ENCODE results near the gene ARMH4. TPM values are rescaled to one million over a fixed set of nuclear protein-coding genes. Genes with fewer than 3 reads are reported as not detected.

ARMH4 gene
- total and polyA plus RNA-seq, 7 donors, result 0.17 to 3.2 (median 0.74) TPM

DNA sequence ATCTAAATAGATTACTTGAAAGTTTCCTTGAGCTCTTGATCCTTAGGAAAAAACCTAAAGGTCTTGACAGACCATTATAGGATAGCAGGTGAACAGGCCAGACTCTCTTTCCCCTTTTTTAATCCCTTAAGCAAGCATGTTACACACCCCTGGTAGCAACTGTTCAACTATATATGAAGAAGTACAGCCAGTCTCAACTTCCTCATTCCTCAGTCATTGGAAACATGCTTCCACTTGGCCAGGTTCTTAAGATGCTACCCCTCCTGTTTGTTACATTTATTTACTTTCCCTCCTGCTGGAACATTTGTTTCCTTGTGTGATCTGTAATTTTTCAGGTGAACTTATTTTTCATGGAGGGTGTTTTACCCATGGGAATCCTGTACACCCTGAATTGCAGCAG, 124.1 kb downstream of the ARMH4 start:
- Histone ChIP-seq H3K9me3 (no peaks in the 10 kb centered on the region), H3K27me3 (ENCODE audit: insufficient read depth in 3 of 3, low read length in 2 of 3) (no peaks in the 10 kb centered on the region), H3K4me3 (no peak overlapping the region), H3K36me3 (ENCODE audit: insufficient read depth in 1 of 2, low read depth in 1 of 2) (no peaks in the 10 kb centered on the region), H3K4me1 (no peaks in the 10 kb centered on the region), H3K27ac (no peak overlapping the region)
- intact Hi-C loops (cut with DNase I), result no loop called here
- DNase-seq (no peak), ATAC-seq (no peak)
- TF ChIP-seq, protein P1, sequence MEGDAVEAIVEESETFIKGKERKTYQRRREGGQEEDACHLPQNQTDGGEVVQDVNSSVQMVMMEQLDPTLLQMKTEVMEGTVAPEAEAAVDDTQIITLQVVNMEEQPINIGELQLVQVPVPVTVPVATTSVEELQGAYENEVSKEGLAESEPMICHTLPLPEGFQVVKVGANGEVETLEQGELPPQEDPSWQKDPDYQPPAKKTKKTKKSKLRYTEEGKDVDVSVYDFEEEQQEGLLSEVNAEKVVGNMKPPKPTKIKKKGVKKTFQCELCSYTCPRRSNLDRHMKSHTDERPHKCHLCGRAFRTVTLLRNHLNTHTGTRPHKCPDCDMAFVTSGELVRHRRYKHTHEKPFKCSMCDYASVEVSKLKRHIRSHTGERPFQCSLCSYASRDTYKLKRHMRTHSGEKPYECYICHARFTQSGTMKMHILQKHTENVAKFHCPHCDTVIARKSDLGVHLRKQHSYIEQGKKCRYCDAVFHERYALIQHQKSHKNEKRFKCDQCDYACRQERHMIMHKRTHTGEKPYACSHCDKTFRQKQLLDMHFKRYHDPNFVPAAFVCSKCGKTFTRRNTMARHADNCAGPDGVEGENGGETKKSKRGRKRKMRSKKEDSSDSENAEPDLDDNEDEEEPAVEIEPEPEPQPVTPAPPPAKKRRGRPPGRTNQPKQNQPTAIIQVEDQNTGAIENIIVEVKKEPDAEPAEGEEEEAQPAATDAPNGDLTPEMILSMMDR (IDR thresholded peaks at IDR 0.05), result no peak

DNA sequence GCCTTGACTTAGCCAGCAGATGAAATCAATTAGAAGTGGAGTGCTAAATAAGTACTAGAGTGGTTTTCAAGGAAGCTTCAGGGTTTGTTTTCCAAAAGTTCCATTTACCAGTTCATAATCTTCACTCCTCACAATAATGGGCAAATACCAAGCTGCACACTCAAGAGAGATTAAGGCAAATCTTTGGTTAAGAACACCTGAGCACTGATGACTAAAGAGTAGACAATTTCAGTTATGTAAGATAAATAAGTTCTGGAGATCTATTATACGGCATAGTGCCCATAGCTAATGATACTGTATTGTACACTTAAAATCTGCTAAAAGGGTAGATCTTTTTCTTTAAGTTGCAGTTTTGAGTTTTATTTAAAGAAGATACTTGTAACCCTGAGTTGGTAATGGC, 125.0 kb downstream of the ARMH4 start:
- no peaks in the 10 kb centered on the region for H3K4me1 ChIP-seq
- no peaks in the 10 kb centered on the region for H3K9me3 ChIP-seq
- no peaks in the 10 kb centered on the region for H3K36me3 ChIP-seq (ENCODE audit: insufficient read depth in 1 of 2, low read depth in 1 of 2)
- H3K27ac ChIP-seq, result no peak overlapping the region
- 83 to 88% (median 86%) methylated on average over 1 of the region's 1 CpG for WGBS, 3 donors
- intact Hi-C loops (cut with DNase I), result no loop called here
- no peak overlapping the region for H3K4me3 ChIP-seq
- DNase-seq, result no peak
- ATAC-seq, result no peak
- TF ChIP-seq, protein P1 (IDR thresholded peaks at IDR 0.05), result no peak
- H3K27me3 ChIP-seq (ENCODE audit: insufficient read depth in 3 of 3, low read length in 2 of 3), result no peaks in the 10 kb centered on the region

DNA sequence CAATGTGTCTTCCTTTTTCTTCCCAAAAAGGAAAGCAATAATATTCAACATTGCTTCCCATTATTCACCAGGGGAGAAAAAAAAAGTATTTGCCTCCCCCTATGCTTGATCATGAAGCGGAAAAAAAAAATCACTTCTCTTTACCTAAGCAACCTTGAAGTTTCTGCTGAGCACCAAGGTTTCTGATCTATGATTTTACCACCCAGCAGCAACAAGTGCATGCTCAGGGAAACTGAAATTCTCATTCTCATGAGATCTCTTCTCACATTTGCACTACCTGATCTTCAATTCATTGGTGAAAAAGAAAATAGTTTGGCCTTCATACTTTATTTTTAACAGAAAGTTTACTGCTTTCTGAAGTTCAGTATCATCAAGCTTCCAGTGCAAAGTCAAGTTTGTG, 125.8 kb downstream of the ARMH4 start:
- ATAC-seq (no peak), DNase-seq (no peak)
- no peaks in the 10 kb centered on the region for H3K27me3 ChIP-seq (ENCODE audit: insufficient read depth in 3 of 3, low read length in 2 of 3)
- H3K27ac ChIP-seq, result no peak overlapping the region
- H3K4me3 ChIP-seq, result no peak overlapping the region
- no peaks in the 10 kb centered on the region for H3K4me1 ChIP-seq
- TF ChIP-seq, protein P1 (IDR thresholded peaks at IDR 0.05), result no peak
- no peaks in the 10 kb centered on the region for H3K9me3 ChIP-seq
- no peaks in the 10 kb centered on the region for H3K36me3 ChIP-seq (ENCODE audit: insufficient read depth in 1 of 2, low read depth in 1 of 2)
- intact Hi-C loops (cut with DNase I), result no loop called here
- WGBS, 3 donors, result 91 to 100% (median 100%) methylated on average over 1 of the region's 1 CpG

DNA sequence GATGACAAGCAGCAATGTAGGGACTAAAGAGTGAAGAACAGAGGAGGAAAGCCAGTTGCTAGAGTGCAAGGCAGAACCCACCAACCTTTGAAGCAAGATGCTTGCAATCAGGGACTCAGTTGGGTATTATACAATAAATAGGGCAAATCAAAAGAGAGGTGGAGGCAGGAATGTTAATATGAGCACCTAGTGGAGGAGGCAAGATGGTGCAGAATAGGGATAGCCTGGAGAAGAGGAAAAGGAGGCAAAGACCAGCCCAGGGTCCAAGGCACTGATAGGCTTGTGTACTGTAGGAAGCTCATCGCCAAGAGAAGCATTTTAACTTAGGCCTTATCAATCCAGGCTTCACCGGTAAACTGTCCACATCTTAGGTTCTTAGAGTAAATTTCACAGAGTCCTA, 137.2 kb downstream of the ARMH4 start:
- TF ChIP-seq, protein P1 (IDR thresholded peaks at IDR 0.05), result no peak
- ATAC-seq (no peak), DNase-seq (no peak)
- intact Hi-C loops (cut with DNase I), result no loop called here
- H3K4me3 ChIP-seq, result no peak overlapping the region
- 92 to 98% (median 97%) methylated on average over 2 of the region's 2 CpGs for WGBS, 3 donors
- H3K4me1 ChIP-seq, result no peaks in the 10 kb centered on the region
- H3K9me3 ChIP-seq, result no peaks in the 10 kb centered on the region
- no peaks in the 10 kb centered on the region for H3K27me3 ChIP-seq (ENCODE audit: insufficient read depth in 3 of 3, low read length in 2 of 3)
- no peaks in the 10 kb centered on the region for H3K36me3 ChIP-seq (ENCODE audit: insufficient read depth in 1 of 2, low read depth in 1 of 2)
- H3K27ac ChIP-seq, result no peak overlapping the region

DNA sequence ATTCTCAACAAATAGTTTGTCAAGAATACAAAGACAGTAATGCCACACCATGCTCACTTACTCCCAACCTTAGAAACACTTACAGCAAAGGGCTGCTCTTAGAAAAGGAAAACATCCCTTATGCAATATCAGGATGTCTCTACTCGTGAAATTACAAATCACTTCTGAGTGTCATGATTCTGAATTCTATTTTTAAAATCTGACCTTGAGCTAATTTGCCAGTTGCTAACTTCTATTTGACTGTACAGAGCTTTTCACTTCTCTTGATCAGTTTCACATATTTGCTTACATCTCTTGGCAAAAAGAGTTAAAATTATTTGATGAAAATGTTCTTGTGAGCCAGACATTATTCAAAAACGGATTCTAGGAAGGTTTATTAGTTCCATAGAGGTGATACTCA, 149.4 kb downstream of the ARMH4 start:
- Histone ChIP-seq H3K4me1 (no peaks in the 10 kb centered on the region), H3K9me3 (no peaks in the 10 kb centered on the region), H3K27me3 (ENCODE audit: insufficient read depth in 3 of 3, low read length in 2 of 3) (no peaks in the 10 kb centered on the region), H3K27ac (no peak overlapping the region), H3K4me3 (no peak overlapping the region), H3K36me3 (ENCODE audit: insufficient read depth in 1 of 2, low read depth in 1 of 2) (no peaks in the 10 kb centered on the region)
- 41 to 74% (median 53%) methylated on average over 2 of the region's 2 CpGs for WGBS, 3 donors
- TF ChIP-seq, protein P1 (IDR thresholded peaks at IDR 0.05), result no peak
- intact Hi-C loops (cut with DNase I), result no loop called here
- no peak for DNase-seq
- ATAC-seq, result no peak

All from psoas muscle (tissue), 8 donors.